ENCODE data around the gene CNTF.

DNA sequence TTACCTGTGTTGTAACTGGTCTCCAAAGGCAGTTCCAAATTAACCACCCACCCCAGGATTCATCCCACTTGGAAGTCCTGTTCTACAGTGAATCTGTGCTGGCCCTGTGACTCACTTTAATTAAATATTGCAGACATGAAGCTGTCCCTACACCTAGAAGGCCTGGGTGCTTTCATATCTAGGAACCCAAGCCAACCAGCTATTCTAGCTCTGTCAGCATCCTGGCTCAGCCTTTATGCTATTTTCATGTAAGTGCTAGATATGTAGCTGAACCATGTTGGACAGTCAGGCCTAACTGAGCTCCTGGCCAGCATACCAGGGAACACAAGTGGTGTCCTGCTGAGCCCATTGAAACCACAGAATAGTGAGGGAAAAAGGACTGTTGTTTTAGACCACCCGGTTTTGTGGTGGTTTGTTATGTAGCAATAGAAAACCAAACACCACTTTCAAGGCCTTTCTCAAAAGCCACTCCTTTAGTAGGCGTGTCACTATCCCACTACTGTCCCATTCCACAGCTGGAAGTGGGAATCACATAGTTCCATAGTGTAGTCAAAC lies 30.3 kb downstream of the CNTF start:
- TF ChIP-seq CREM (CRISPR knock-in tag; IDR thresholded peaks at IDR 0.05) (no peak), CREB1 (CRISPR knock-in tag; IDR thresholded peaks at IDR 0.05) (no peak), ZNF317 (CRISPR knock-in tag; IDR thresholded peaks at IDR 0.05; ENCODE audit: borderline replicate concordance, low read depth) (no peak), SMAD4 (CRISPR knock-in tag; IDR thresholded peaks at IDR 0.05) (no peak), ZNF121 (CRISPR knock-in tag; IDR thresholded peaks at IDR 0.05) (no peak), ZBTB21 (CRISPR knock-in tag; IDR thresholded peaks at IDR 0.05; ENCODE audit: borderline replicate concordance) (no peak)
- TF ChIP-seq, protein P1, sequence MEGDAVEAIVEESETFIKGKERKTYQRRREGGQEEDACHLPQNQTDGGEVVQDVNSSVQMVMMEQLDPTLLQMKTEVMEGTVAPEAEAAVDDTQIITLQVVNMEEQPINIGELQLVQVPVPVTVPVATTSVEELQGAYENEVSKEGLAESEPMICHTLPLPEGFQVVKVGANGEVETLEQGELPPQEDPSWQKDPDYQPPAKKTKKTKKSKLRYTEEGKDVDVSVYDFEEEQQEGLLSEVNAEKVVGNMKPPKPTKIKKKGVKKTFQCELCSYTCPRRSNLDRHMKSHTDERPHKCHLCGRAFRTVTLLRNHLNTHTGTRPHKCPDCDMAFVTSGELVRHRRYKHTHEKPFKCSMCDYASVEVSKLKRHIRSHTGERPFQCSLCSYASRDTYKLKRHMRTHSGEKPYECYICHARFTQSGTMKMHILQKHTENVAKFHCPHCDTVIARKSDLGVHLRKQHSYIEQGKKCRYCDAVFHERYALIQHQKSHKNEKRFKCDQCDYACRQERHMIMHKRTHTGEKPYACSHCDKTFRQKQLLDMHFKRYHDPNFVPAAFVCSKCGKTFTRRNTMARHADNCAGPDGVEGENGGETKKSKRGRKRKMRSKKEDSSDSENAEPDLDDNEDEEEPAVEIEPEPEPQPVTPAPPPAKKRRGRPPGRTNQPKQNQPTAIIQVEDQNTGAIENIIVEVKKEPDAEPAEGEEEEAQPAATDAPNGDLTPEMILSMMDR (IDR thresholded peaks at IDR 0.05) = no peak
- TF ChIP-seq, protein P2, sequence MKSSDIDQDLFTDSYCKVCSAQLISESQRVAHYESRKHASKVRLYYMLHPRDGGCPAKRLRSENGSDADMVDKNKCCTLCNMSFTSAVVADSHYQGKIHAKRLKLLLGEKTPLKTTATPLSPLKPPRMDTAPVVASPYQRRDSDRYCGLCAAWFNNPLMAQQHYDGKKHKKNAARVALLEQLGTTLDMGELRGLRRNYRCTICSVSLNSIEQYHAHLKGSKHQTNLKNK (CRISPR knock-in tag; IDR thresholded peaks at IDR 0.05) = no peak
- TF ChIP-seq, protein P3, sequence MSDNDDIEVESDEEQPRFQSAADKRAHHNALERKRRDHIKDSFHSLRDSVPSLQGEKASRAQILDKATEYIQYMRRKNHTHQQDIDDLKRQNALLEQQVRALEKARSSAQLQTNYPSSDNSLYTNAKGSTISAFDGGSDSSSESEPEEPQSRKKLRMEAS (CRISPR knock-in tag; IDR thresholded peaks at IDR 0.05) = no peak
- TF ChIP-seq, protein P4, sequence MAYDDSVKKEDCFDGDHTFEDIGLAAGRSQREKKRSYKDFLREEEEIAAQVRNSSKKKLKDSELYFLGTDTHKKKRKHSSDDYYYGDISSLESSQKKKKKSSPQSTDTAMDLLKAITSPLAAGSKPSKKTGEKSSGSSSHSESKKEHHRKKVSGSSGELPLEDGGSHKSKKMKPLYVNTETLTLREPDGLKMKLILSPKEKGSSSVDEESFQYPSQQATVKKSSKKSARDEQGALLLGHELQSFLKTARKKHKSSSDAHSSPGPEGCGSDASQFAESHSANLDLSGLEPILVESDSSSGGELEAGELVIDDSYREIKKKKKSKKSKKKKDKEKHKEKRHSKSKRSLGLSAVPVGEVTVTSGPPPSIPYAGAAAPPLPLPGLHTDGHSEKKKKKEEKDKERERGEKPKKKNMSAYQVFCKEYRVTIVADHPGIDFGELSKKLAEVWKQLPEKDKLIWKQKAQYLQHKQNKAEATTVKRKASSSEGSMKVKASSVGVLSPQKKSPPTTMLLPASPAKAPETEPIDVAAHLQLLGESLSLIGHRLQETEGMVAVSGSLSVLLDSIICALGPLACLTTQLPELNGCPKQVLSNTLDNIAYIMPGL (CRISPR knock-in tag; IDR thresholded peaks at IDR 0.05) = no peak
- TF ChIP-seq, protein P5, sequence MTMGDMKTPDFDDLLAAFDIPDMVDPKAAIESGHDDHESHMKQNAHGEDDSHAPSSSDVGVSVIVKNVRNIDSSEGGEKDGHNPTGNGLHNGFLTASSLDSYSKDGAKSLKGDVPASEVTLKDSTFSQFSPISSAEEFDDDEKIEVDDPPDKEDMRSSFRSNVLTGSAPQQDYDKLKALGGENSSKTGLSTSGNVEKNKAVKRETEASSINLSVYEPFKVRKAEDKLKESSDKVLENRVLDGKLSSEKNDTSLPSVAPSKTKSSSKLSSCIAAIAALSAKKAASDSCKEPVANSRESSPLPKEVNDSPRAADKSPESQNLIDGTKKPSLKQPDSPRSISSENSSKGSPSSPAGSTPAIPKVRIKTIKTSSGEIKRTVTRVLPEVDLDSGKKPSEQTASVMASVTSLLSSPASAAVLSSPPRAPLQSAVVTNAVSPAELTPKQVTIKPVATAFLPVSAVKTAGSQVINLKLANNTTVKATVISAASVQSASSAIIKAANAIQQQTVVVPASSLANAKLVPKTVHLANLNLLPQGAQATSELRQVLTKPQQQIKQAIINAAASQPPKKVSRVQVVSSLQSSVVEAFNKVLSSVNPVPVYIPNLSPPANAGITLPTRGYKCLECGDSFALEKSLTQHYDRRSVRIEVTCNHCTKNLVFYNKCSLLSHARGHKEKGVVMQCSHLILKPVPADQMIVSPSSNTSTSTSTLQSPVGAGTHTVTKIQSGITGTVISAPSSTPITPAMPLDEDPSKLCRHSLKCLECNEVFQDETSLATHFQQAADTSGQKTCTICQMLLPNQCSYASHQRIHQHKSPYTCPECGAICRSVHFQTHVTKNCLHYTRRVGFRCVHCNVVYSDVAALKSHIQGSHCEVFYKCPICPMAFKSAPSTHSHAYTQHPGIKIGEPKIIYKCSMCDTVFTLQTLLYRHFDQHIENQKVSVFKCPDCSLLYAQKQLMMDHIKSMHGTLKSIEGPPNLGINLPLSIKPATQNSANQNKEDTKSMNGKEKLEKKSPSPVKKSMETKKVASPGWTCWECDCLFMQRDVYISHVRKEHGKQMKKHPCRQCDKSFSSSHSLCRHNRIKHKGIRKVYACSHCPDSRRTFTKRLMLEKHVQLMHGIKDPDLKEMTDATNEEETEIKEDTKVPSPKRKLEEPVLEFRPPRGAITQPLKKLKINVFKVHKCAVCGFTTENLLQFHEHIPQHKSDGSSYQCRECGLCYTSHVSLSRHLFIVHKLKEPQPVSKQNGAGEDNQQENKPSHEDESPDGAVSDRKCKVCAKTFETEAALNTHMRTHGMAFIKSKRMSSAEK (CRISPR knock-in tag; IDR thresholded peaks at IDR 0.05; ENCODE audit: borderline replicate concordance) = no peak
- TF ChIP-seq, protein P6, sequence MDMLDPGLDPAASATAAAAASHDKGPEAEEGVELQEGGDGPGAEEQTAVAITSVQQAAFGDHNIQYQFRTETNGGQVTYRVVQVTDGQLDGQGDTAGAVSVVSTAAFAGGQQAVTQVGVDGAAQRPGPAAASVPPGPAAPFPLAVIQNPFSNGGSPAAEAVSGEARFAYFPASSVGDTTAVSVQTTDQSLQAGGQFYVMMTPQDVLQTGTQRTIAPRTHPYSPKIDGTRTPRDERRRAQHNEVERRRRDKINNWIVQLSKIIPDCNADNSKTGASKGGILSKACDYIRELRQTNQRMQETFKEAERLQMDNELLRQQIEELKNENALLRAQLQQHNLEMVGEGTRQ (CRISPR knock-in tag; IDR thresholded peaks at IDR 0.05) = no peak
